ENCODE results near the gene RPS6KC1.
"Not testable (repeated sequence)": the region's sequence is repeated elsewhere in the genome, so short reads cannot be mapped to it uniquely, and the experiment has no call there.

The RPS6KC1 gene

DNA sequence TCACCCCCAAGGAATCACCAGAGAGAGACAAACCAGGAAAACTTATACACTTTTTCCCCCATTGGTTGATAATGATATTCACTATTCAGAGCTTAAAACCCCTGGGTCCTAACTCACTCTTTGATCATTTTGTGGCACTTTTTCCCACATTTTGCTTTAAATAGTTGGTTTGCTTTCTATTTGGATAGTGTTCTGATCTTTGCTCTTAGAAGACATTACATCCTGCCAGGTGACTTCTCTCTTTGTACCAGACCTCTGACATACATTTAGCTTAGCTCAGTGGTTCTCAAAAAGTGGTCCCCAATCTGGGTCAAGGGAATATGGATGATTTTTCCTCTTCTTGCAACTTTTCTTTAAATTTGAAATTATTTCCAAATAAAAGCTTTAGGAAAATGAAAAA, 228.4 kb downstream of the RPS6KC1 start:
- no peak for DNase-seq (ENCODE audit: low spot score)

DNA sequence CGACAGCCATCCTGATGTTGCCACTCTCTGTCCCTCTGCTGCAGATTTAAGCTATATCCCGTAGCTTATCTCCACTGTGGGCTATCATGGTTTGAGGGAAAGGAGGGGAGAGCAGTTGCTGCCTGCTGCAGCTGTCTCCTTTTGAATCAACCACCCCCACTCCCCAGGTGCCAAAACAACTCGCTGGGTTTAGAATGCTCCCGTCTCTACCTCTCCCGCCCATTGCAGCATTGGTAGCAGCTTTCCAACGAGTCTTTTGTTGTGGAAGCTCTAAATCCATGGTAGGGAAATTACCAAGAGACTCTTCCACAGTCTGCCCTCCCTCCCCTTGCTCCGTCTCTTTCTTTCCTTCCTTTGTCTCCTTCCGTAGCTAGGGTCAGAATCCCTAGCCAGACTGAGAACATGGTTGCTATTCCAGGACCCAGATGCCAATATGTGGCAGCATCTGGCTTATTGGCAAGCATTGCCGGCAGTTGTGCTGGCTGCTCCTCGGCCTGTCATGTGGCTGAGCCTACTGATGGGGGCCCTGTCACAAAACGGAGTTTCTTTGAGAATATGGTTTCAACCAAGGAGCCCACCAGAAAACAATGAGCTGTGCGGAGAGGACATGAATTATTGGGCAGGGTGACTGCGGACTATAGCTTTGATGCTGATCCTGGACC, 230.7 kb downstream of the RPS6KC1 start:
- no peak for DNase-seq (ENCODE audit: low spot score)

DNA sequence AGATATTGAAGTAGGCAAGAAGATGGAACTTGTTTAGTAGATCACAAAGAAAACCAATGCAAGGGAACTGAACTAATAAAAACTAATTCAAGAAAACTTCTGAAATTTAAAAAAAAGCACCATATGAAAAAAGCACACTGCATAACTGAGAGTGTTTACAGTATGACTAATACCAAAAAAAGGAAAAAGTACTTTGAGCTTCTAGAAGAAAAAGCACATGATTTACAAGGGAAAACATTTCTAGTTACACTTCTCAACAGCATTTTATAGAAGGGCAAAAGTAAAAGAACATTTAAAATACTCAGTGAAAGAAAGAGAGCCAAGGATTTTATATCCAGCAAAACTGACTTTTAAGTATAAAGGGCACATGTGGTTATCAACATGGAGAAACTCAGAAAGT, 233.6 kb downstream of the RPS6KC1 start:
- peak; percentile 48 for DNase-seq (ENCODE audit: low spot score)

DNA sequence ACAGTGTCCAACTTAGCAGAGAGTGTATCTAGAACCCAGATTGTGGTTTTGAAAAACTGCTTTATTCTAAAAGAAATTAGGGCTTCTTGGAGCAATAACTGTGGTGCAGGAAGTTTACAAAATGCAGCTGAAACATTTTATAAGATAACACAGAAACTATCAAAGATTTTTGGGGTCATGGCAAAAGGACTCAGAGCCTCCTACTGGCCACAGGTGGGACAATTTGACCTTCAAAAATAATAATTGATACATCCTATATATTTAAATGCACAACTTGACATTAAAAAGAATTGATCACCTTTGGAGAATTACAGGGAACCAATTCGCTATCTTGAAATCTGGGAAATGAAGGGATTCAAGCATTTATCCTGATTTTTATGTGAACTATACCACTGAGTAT, 235.2 kb downstream of the RPS6KC1 start:
- no peak for DNase-seq (ENCODE audit: low spot score)

DNA sequence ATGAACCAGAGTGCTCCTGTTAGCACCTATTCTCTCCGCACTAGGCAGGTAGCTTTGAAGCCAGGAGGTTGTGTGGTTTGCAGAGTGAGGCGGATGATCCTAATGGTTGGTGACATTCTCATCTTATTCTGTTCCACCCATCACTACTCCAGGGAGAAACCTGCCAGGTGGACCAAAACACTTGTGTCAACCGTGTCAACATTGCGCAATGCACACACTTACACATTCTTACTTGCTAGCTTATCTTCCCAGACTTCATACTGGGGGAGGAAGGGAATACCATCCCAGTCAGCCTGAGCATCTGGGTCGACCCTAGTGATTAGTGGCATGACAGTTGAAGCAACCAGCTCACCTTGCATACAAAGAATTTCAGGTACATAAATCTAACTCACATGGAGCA, 236.9 kb downstream of the RPS6KC1 start:
- no peak for DNase-seq (ENCODE audit: low spot score)

DNA sequence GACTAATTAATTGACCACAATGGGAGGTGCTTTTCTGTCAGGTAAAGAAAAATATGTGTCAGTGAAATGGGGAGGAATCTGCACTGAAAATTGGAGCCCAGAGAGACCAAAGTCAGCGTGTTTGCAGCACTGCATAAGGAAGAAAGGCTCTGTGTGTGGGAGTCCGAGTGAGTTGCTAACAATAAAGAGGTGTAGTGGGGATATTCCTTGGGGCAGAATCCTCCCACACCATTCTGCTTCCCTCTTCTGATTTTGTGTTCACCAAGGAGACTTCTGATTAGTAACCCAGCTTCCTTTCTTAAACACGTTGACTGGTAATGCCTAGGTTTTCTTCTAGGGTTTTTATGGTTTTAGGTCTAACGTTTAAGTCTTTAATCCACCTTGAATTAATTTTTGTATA, 240.5 kb downstream of the RPS6KC1 start:
- no peak for DNase-seq (ENCODE audit: low spot score)

DNA sequence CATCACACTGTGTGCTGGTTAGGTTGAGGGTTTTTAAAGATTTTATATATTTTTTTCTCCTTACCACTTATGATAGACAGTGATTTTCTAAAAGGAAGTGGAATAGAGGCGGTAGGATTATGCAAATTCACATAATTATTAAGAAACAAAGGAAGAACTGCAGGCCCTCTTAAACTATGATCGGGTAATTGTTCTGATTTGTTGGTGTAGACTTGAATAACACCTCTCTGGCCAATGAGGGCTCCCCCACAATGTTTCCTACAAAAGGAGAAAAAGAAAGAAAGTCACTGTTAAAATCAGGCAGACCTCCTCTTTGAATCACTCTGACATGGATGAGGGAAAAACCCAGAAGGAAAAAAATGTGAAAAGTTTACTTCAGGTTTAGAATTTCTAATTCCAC, 241.6 kb downstream of the RPS6KC1 start:
- DNase-seq (ENCODE audit: low spot score): no peak

DNA sequence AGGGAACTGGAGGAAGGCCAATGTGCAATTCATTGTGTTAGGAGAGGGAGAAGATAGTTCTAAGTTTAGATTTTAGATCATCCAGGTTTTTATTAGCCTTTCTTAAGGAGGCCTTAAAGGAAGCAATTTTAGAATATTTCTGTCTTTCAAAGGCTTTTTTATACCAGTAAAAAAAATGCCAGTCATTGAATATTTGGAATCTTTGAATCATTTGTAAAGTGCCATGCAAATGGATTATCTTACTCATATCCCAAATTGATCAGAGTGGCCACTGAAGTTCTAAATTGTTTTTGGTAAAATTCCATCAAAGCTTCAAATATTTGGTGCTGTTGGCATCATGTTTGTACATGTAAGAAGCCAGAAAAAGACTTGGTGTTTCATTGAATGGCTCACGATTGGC, 244.8 kb downstream of the RPS6KC1 start:
- no peak for DNase-seq (ENCODE audit: low spot score)

DNA sequence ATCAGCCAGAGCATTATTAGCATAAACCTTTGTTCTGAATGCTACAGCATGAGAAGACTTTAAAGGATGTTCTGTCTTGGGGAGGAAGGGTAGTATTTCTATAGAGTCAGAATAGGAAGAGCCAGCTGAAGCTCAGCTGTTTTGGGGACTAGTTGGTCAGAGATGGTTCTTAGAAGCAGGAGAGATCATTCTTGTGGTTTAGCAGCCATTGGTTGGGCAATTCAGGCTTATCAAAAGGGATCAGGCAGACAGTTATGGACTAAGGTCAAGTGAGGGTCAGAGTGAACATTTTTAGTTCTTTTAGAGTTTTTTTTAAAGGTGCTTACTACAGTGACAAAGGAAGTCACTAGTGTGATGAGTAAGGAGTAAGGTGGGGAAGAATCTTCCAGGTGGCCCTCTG, 245.5 kb downstream of the RPS6KC1 start:
- no peak for DNase-seq (ENCODE audit: low spot score)

DNA sequence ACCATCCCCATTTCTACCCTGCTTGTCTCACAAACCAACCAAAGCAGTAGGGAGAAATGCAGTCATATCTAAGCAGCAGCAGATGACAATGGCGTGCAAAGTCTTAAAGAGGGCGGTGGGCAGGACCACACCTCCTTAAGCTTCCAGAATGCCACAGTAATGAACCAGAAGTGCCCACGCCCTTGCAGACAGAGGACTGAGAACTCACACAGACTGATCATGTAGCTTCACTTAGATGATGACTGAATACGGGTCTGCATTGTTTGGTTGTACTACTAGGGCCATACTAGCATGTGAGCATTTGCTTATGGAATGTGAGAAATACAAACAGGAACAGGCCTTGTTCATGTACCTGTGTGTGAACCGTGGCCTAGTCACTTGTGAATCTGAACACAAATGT, 246.0 kb downstream of the RPS6KC1 start:
- DNase-seq (ENCODE audit: low spot score): no peak

DNA sequence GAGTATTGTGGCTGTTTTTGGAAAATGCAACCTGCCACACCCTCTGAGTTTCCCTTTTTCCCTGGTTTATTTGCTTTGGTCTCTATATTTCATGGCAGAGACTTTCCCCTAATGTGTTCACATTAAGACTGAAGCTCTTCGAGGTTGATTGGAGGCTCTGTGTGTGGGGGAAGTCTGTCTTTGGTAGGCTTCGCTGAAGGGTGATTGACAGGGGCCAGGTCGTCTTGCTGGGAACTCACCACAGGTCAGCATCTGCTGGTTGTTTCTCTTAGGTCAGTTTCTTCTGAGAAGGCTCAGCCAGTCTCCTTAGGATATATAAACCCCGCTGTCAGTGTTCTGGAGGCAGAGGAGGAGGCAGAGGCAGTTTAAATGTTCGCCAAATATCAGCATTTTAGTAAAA, 249.4 kb downstream of the RPS6KC1 start:
- no peak for DNase-seq (ENCODE audit: low spot score)

DNA sequence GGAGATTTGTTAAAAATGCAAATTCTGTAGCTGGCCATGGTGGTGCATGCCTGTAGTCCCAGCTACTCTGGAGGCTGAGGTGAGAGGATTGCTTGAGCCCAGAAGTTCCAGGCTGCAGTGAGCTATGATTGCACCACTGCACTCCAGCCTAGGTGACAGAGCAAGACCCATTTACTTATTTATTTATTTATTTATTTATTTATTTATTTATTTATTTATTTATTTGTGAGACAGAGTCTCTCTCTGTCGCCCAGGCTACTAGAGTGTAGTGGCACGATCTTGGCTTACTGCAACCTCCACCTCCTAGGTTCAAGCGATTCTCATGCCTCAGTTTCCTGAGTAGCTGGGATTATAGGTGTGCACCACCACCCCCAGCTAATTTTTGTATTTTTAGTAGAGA, 250.5 kb downstream of the RPS6KC1 start:
- not testable (repeated sequence) for DNase-seq (ENCODE audit: low spot score)

DNA sequence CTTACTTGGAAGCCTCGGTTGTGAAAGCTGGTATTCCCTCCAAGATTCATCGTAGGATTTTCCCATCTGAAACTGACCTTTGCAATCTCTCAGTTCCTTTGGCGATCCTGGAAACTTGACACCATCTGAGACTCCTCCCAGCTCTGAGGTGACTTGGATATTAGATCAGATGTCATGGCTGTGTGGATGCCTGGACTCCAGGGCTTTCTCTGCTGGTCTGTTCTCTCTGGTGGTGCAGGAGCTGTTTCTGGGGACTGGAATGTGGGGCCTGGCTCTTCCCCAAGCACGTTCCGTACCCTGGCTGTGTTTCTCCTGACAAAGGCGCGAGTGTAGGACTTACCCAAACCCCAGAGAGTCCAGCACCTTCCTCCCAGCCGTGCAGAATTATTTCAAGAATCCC, 252.2 kb downstream of the RPS6KC1 start:
- DNase-seq (ENCODE audit: low spot score): no peak

DNA sequence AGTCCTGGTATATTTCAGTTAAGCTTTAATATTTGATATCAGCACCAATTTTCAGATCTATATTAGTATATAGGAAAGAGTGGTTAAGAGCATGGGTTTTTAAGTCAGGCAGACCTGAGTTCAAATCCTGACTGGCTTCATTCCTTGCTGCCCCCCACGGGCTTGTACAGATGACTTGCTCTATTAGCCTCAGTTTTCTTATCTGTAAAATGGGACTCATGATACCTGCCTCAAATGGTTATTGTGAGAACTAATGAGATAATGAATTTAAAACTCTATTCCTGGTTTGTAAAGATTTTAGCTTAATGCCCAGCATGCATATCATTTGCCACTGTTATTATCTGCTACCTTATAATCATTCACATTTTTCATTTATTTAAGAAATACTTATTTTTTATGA, 264.5 kb downstream of the RPS6KC1 start:
- DNase-seq (ENCODE audit: low spot score): no peak

DNA sequence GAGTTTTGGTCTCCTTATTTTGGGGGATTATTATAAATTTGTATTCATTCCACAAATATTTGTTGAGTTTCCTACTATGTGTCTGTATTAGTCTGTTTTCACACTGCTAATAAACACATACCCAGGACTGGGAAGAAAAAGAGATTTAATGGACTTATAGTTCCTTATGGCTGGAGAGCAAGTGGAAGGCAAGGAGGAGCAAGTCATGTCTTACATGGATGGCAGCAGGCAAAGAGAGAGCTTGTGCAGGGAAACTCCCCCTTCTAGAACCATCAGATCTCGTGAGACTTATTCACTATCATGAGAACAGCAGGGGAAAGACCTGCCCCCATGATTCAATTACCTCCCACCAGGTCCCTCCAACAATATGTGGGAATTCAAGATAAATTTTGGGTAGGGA, 267.4 kb downstream of the RPS6KC1 start:
- DNase-seq (ENCODE audit: low spot score): not testable (repeated sequence)

DNA sequence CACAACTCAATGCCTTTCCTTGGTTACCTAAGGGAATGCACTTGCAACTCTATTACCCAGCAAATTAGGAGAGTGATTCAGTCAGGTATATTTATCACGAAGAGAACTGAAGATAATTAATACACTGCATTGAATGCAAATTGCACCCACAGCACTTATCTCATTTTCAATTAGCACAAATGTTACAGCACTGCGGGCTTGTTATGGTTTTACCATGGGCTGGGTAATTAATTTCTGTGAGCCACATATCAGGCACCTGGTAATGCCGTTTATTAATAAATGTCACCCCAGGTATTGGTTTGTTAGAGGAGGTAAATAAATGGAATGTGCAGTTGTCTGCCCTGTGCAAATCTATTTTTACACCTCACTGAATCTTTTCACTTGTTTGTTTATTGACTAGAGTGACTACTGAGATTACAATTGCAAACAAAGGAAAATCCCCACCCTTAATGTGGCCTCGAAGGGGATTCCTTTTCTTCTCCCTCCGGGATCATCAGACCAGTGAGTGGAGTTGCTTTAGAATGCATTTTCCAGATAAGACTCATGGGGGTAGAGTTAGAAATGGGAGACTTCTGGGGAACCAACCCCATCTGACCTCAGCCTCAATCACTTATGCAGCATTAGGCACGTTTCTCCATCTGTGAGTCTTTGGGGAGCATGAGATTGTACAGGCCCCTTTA, 269.3 kb downstream of the RPS6KC1 start:
- no peak for DNase-seq (ENCODE audit: low spot score)
